Measurements from ENCODE around the gene VPS16.

DNA sequence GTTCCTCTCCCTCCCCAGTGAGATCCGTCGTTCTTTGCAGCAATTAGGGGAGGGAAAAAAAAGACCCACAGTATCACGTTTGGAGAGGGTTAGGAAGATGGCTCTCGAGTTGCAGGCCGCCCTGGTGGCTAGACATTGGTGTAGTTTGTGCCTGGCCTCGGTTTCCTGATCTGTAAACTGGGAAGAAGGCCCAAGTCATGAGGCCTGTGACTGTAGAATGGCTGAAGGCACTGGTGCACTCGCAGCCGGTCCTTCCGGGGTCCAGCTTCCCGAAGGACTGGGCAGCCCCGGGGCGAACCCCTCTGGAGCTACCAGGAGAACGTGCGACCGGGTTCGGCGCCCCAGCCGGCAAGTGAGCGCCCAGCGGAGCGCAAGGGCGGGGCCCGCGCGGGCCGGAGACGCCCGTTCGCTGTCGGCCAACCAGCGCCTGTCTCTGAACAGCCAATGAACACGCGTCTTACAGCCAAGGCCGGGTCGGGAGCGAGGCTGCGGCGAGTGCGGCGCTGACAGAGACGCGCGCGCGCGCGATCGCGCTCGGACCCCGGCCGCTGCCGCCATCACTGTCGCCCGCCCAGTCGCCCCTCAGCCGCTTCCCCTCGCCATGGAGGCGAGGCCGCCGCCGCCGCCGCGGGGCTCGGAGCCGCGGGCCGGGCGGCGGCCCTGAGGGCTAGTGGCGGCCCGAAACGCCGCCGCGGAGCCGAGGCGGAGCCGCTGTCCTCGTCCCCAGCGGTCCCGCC is 32.6 kb downstream of the VPS16 start, which contains the start of gene PTPRA:
- TF ChIP-seq ZNF10 (tag by site-specific recombination; IDR thresholded peaks at IDR 0.05) = no peak
- TF ChIP-seq TCF7L2 (IDR thresholded peaks at IDR 0.05; ENCODE audit: borderline replicate concordance, low read depth, low read length) = no peak
- TF ChIP-seq, protein P1, sequence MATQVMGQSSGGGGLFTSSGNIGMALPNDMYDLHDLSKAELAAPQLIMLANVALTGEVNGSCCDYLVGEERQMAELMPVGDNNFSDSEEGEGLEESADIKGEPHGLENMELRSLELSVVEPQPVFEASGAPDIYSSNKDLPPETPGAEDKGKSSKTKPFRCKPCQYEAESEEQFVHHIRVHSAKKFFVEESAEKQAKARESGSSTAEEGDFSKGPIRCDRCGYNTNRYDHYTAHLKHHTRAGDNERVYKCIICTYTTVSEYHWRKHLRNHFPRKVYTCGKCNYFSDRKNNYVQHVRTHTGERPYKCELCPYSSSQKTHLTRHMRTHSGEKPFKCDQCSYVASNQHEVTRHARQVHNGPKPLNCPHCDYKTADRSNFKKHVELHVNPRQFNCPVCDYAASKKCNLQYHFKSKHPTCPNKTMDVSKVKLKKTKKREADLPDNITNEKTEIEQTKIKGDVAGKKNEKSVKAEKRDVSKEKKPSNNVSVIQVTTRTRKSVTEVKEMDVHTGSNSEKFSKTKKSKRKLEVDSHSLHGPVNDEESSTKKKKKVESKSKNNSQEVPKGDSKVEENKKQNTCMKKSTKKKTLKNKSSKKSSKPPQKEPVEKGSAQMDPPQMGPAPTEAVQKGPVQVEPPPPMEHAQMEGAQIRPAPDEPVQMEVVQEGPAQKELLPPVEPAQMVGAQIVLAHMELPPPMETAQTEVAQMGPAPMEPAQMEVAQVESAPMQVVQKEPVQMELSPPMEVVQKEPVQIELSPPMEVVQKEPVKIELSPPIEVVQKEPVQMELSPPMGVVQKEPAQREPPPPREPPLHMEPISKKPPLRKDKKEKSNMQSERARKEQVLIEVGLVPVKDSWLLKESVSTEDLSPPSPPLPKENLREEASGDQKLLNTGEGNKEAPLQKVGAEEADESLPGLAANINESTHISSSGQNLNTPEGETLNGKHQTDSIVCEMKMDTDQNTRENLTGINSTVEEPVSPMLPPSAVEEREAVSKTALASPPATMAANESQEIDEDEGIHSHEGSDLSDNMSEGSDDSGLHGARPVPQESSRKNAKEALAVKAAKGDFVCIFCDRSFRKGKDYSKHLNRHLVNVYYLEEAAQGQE (tag by site-specific recombination; IDR thresholded peaks at IDR 0.05) = no peak
- peak; percentile 74 for TF ChIP-seq ZEB2 (tag by site-specific recombination; IDR thresholded peaks at IDR 0.05)
- TF ChIP-seq, protein P2, sequence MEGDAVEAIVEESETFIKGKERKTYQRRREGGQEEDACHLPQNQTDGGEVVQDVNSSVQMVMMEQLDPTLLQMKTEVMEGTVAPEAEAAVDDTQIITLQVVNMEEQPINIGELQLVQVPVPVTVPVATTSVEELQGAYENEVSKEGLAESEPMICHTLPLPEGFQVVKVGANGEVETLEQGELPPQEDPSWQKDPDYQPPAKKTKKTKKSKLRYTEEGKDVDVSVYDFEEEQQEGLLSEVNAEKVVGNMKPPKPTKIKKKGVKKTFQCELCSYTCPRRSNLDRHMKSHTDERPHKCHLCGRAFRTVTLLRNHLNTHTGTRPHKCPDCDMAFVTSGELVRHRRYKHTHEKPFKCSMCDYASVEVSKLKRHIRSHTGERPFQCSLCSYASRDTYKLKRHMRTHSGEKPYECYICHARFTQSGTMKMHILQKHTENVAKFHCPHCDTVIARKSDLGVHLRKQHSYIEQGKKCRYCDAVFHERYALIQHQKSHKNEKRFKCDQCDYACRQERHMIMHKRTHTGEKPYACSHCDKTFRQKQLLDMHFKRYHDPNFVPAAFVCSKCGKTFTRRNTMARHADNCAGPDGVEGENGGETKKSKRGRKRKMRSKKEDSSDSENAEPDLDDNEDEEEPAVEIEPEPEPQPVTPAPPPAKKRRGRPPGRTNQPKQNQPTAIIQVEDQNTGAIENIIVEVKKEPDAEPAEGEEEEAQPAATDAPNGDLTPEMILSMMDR (tag by site-specific recombination; IDR thresholded peaks at IDR 0.05) = peak; percentile 74
- TF ChIP-seq, protein P3, sequence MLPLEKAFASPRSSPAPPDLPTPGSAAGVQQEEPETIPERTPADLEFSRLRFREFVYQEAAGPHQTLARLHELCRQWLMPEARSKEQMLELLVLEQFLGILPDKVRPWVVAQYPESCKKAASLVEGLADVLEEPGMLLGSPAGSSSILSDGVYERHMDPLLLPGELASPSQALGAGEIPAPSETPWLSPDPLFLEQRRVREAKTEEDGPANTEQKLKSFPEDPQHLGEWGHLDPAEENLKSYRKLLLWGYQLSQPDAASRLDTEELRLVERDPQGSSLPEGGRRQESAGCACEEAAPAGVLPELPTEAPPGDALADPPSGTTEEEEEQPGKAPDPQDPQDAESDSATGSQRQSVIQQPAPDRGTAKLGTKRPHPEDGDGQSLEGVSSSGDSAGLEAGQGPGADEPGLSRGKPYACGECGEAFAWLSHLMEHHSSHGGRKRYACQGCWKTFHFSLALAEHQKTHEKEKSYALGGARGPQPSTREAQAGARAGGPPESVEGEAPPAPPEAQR (tag by site-specific recombination; IDR thresholded peaks at IDR 0.05) = no peak
- TF ChIP-seq, protein P4, sequence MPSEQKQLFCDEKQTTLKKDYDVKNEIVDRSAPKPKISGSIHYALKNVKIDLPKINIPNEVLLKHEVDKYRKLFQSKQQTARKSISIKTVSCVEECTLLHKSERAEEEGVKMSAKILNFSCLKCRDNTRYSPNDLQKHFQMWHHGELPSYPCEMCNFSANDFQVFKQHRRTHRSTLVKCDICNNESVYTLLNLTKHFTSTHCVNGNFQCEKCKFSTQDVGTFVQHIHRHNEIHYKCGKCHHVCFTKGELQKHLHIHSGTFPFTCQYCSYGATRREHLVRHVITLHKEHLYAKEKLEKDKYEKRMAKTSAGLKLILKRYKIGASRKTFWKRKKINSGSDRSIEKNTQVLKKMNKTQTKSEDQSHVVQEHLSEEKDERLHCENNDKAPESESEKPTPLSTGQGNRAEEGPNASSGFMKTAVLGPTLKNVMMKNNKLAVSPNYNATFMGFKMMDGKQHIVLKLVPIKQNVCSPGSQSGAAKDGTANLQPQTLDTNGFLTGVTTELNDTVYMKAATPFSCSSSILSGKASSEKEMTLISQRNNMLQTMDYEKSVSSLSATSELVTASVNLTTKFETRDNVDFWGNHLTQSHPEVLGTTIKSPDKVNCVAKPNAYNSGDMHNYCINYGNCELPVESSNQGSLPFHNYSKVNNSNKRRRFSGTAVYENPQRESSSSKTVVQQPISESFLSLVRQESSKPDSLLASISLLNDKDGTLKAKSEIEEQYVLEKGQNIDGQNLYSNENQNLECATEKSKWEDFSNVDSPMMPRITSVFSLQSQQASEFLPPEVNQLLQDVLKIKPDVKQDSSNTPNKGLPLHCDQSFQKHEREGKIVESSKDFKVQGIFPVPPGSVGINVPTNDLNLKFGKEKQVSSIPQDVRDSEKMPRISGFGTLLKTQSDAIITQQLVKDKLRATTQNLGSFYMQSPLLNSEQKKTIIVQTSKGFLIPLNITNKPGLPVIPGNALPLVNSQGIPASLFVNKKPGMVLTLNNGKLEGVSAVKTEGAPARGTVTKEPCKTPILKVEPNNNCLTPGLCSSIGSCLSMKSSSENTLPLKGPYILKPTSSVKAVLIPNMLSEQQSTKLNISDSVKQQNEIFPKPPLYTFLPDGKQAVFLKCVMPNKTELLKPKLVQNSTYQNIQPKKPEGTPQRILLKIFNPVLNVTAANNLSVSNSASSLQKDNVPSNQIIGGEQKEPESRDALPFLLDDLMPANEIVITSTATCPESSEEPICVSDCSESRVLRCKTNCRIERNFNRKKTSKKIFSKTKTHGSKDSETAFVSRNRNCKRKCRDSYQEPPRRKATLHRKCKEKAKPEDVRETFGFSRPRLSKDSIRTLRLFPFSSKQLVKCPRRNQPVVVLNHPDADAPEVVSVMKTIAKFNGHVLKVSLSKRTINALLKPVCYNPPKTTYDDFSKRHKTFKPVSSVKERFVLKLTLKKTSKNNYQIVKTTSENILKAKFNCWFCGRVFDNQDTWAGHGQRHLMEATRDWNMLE (tag by site-specific recombination; conservative IDR thresholded peaks at IDR 0.05; ENCODE audit: low read depth) = no peak
- no peak for TF ChIP-seq ZNF274 (IDR thresholded peaks at IDR 0.05; ENCODE audit: low read length)
- TF ChIP-seq ZNF274 (tag by site-specific recombination; IDR thresholded peaks at IDR 0.05; ENCODE audit: borderline replicate concordance) = no peak
- TF ChIP-seq ZNF214 (tag by site-specific recombination; IDR thresholded peaks at IDR 0.05; ENCODE audit: borderline replicate concordance) = no peak
- TF ChIP-seq ZNF629 (tag by site-specific recombination; IDR thresholded peaks at IDR 0.05) = no peak; the same call in 1 of the 2 replicates
- TF ChIP-seq, protein P5, sequence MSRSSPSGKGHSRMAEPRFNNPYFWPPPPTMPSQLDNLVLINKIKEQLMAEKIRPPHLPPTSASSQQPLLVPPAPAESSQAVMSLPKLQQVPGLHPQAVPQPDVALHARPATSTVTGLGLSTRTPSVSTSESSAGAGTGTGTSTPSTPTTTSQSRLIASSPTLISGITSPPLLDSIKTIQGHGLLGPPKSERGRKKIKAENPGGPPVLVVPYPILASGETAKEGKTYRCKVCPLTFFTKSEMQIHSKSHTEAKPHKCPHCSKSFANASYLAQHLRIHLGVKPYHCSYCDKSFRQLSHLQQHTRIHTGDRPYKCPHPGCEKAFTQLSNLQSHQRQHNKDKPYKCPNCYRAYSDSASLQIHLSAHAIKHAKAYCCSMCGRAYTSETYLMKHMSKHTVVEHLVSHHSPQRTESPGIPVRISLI (tag by site-specific recombination; IDR thresholded peaks at IDR 0.05) = no peak
